HepG2 (cell line): Measurements from ENCODE around the gene GGTLC2. TPM values are rescaled to one million over a fixed set of nuclear protein-coding genes. Genes with fewer than 3 reads are reported as not detected.

ENCODE experiments used
- ERF ChIP-seq: IDR thresholded peaks from 2 replicates; pipeline ENCODE4 v1.6.1; 2018; ENCODE audit warnings: missing biosample characterization, missing genetic modification reagents
- U2AF2 ChIP-seq: fragments of 200-400 bp; formaldehyde crosslinking; IDR thresholded peaks from 2 replicates; pipeline ENCODE4 v1.6.1; 2017; ENCODE audit warnings: low read depth, mild to moderate bottlenecking, low read length
- YEATS2 ChIP-seq: sonication (generic); formaldehyde crosslinking; IDR thresholded peaks from 2 replicates; pipeline ENCODE4 v1.4.0; 2020; ENCODE audit warnings: missing genetic modification reagents, borderline replicate concordance
- ZFX ChIP-seq: sonication (generic); formaldehyde crosslinking; IDR thresholded peaks from 2 replicates; pipeline ENCODE4 v1.4.0; 2020; ENCODE audit warnings: mild to moderate bottlenecking, low read depth, missing genetic modification reagents, moderate library complexity
- ZNF607 ChIP-seq: sonication (generic); formaldehyde crosslinking; IDR thresholded peaks from 2 replicates; pipeline ENCODE4 v1.5.1; 2020; ENCODE audit warnings: missing genetic modification reagents, mild to moderate bottlenecking, borderline replicate concordance
- polyA plus RNA-seq, 8 experiments: library from polyadenylated mRNA; depleted of rRNA in 3 of 8; stranded (reverse) in 7 of 8; unstranded in 1 of 8; fragments of >200 nt; fragmentation: Illumina TruSeq in 4 of 8; extraction: Trizol in 4 of 8; gene quantifications; 2 replicates each; pipeline versions ENCODE4 v1.2.1 to v1.2.3, GENCODE V29; 2011 to 2016; ENCODE audit warnings: low read depth in 4 of 8, missing spikeins in 1 of 8, mixed read lengths in 1 of 8; ENCODE audit not compliant: insufficient read depth in 1 of 8
- total RNA-seq, 5 experiments: library from RNA; depleted of rRNA; stranded (reverse); fragments of >200 nt; fragmentation: Illumina TruSeq; extraction: Trizol; gene quantifications; 2 replicates each; pipeline ENCODE4 v1.2.3, GENCODE V29; 2016; ENCODE audit warnings: low read depth in 1 of 5
- TF ChIP-seq, protein P1 (sequence below): sonication (generic); formaldehyde crosslinking; IDR thresholded peaks from 2 replicates; pipeline ENCODE4 v1.4.0; 2020; ENCODE audit warnings: missing genetic modification reagents, mild to moderate bottlenecking, borderline replicate concordance
- TF ChIP-seq, protein P2 (sequence below): sonication (generic); formaldehyde crosslinking; IDR thresholded peaks from 2 replicates; pipeline ENCODE4 v1.5.0; 2020; ENCODE audit warnings: mild to moderate bottlenecking, missing genetic modification reagents, borderline replicate concordance
- TF ChIP-seq, protein P3 (sequence below): IDR thresholded peaks from 2 replicates; pipeline ENCODE4 v1.4.0; 2020; ENCODE audit warnings: mild to moderate bottlenecking, missing genetic modification reagents

Gene GGTLC2
- total and polyA plus RNA-seq, 2 of the 13 experiments (the other 11 are each of a cell fraction or from before 2014, with no cell fraction given) = not detected

DNA sequence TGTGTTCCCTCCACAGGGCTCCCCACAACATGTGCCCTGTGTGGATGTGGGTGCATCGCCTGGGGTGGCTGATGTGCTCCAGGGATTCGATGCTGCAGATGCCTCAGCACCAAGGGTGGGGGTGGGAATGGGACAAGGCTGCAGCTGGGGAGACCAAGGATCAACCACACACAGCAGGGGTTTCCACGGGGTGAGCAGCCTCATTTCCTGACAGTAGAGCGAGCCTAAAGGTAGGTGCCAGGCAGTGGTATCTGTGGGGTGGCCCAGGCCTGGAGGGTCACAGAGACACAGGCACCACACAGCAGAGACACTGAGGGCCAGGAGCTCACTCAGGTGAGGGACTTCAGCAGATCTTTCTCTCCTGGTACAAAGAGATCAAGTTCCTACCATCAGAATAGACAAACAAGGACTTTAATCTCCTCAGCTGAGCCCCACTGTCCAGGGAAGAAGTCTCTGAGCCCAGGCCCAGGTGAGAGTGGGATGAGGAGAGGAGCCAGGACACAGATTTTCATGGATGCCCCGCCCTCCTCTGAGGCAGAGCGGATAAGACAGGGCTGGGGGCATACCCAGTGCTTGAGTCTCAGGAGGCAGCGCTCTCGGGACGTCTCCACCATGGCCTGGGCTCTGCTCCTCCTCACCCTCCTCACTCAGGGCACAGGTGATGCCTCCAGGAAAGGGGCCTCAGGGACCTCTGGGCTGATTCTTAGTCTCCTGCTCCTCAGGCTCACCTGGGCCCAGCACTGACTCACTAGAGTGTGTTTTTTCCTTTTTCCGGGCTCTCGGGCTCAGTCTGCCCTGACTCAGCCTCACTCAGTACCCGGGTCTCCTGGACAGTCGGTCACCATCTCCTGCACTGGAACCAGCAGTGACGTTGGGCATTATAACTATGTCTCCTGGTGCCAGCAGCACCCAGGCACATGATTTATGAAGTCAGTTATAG is 19.7 kb downstream of the GGTLC2 start (continued):
- TF ChIP-seq, protein P1, sequence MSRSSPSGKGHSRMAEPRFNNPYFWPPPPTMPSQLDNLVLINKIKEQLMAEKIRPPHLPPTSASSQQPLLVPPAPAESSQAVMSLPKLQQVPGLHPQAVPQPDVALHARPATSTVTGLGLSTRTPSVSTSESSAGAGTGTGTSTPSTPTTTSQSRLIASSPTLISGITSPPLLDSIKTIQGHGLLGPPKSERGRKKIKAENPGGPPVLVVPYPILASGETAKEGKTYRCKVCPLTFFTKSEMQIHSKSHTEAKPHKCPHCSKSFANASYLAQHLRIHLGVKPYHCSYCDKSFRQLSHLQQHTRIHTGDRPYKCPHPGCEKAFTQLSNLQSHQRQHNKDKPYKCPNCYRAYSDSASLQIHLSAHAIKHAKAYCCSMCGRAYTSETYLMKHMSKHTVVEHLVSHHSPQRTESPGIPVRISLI (CRISPR knock-in tag) = no peak
- TF ChIP-seq ZNF607 (CRISPR knock-in tag) (no peak), U2AF2 (no peak), YEATS2 (CRISPR knock-in tag) (no peak), ERF (CRISPR knock-in tag) (no peak), ZFX (no peak)
- TF ChIP-seq, protein P2, sequence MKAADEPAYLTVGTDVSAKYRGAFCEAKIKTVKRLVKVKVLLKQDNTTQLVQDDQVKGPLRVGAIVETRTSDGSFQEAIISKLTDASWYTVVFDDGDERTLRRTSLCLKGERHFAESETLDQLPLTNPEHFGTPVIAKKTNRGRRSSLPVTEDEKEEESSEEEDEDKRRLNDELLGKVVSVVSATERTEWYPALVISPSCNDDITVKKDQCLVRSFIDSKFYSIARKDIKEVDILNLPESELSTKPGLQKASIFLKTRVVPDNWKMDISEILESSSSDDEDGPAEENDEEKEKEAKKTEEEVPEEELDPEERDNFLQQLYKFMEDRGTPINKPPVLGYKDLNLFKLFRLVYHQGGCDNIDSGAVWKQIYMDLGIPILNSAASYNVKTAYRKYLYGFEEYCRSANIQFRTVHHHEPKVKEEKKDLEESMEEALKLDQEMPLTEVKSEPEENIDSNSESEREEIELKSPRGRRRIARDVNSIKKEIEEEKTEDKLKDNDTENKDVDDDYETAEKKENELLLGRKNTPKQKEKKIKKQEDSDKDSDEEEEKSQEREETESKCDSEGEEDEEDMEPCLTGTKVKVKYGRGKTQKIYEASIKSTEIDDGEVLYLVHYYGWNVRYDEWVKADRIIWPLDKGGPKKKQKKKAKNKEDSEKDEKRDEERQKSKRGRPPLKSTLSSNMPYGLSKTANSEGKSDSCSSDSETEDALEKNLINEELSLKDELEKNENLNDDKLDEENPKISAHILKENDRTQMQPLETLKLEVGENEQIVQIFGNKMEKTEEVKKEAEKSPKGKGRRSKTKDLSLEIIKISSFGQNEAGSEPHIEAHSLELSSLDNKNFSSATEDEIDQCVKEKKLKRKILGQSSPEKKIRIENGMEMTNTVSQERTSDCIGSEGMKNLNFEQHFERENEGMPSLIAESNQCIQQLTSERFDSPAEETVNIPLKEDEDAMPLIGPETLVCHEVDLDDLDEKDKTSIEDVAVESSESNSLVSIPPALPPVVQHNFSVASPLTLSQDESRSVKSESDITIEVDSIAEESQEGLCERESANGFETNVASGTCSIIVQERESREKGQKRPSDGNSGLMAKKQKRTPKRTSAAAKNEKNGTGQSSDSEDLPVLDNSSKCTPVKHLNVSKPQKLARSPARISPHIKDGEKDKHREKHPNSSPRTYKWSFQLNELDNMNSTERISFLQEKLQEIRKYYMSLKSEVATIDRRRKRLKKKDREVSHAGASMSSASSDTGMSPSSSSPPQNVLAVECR (CRISPR knock-in tag) = no peak
- TF ChIP-seq, protein P3, sequence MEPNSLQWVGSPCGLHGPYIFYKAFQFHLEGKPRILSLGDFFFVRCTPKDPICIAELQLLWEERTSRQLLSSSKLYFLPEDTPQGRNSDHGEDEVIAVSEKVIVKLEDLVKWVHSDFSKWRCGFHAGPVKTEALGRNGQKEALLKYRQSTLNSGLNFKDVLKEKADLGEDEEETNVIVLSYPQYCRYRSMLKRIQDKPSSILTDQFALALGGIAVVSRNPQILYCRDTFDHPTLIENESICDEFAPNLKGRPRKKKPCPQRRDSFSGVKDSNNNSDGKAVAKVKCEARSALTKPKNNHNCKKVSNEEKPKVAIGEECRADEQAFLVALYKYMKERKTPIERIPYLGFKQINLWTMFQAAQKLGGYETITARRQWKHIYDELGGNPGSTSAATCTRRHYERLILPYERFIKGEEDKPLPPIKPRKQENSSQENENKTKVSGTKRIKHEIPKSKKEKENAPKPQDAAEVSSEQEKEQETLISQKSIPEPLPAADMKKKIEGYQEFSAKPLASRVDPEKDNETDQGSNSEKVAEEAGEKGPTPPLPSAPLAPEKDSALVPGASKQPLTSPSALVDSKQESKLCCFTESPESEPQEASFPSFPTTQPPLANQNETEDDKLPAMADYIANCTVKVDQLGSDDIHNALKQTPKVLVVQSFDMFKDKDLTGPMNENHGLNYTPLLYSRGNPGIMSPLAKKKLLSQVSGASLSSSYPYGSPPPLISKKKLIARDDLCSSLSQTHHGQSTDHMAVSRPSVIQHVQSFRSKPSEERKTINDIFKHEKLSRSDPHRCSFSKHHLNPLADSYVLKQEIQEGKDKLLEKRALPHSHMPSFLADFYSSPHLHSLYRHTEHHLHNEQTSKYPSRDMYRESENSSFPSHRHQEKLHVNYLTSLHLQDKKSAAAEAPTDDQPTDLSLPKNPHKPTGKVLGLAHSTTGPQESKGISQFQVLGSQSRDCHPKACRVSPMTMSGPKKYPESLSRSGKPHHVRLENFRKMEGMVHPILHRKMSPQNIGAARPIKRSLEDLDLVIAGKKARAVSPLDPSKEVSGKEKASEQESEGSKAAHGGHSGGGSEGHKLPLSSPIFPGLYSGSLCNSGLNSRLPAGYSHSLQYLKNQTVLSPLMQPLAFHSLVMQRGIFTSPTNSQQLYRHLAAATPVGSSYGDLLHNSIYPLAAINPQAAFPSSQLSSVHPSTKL = no peak
